DLD1 (cell line): ENCODE results near the gene GPX4.

Source experiments
- in situ Hi-C: cut with HindIII; loops from 2 replicates; pipeline ENCODE4 v1.10.0; 2017; ENCODE audit warnings: low sequenced_read_pairs

The GPX4 gene

GRCh38 chr19:1130771-1131717 is 27.2 kb downstream of the GPX4 start:
- in situ Hi-C loops: no loop called here

- in situ Hi-C loops: no loop called here
Observed at GRCh38 chr19:1131718-1132551, 28.1 kb downstream of the GPX4 start.

GRCh38 chr19:1132552-1133383 is 29.0 kb downstream of the GPX4 start:
- in situ Hi-C loops: no loop called here

- in situ Hi-C loops: no loop called here
Observed at GRCh38 chr19:1133471-1133929, 29.7 kb downstream of the GPX4 start.

- in situ Hi-C loops: no loop called here
Observed at GRCh38 chr19:1134431-1134830, 30.6 kb downstream of the GPX4 start.

GRCh38 chr19:1135454-1135853 is 31.7 kb downstream of the GPX4 start:
- in situ Hi-C loops: no loop called here

GRCh38 chr19:1136201-1136600 is 32.4 kb downstream of the GPX4 start:
- in situ Hi-C loops: no loop called here

GRCh38 chr19:1136621-1137317 is 33.0 kb downstream of the GPX4 start:
- in situ Hi-C loops: no loop called here

- in situ Hi-C loops: no loop called here
Observed at GRCh38 chr19:1138121-1138520, 34.3 kb downstream of the GPX4 start.

- in situ Hi-C loops: no loop called here
Observed at GRCh38 chr19:1139126-1139525, 35.3 kb downstream of the GPX4 start.

GRCh38 chr19:1140272-1141027 is 36.7 kb downstream of the GPX4 start:
- in situ Hi-C loops: no loop called here

- in situ Hi-C loops: no loop called here
Observed at GRCh38 chr19:1141944-1142343, 38.1 kb downstream of the GPX4 start.

GRCh38 chr19:1143828-1144399 is 40.1 kb downstream of the GPX4 start:
- in situ Hi-C loops: no loop called here

GRCh38 chr19:1144741-1145140 is 40.9 kb downstream of the GPX4 start:
- in situ Hi-C loops: no loop called here

- in situ Hi-C loops: no loop called here
Observed at GRCh38 chr19:1145635-1146411, 42.0 kb downstream of the GPX4 start.

GRCh38 chr19:1146412-1146699 is 42.6 kb downstream of the GPX4 start:
- in situ Hi-C loops: no loop called here

- in situ Hi-C loops: no loop called here
Observed at GRCh38 chr19:1146858-1147780, 43.3 kb downstream of the GPX4 start.
